GM18909 (cell line): ENCODE results near the gene INO80D.
"Not testable (repeated sequence)": the region's sequence is repeated elsewhere in the genome, so short reads cannot be mapped to it uniquely, and the experiment has no call there.

Source experiments
- ATAC-seq: cut with Tn5 transposase; IDR thresholded peaks from one replicate; pipeline ENCODE4 v1.9.1; 2021; ENCODE audit warnings: mild to moderate bottlenecking; ENCODE audit not compliant: unreplicated experiment, poor library complexity

The INO80D gene

DNA sequence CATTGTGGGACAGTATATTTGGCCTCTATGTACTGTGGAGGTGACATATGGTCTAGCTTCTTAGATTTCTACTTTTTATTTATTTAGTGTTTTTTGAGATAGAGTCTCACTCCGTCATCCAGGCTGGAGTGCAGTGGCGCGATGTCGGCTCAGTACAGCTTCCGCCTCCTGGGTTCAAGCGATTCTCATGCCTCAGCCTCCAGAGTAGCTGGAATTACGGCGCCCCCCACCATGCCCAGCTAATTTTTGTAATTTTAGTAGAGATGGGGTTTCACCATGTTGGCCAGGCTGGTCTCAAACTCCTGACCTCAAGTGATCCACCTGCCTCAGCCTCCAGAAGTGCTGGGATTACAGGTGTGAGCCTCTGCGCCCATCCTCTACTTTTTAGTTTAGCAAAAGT, 99.6 kb downstream of the INO80D start:
- ATAC-seq, result not testable (repeated sequence)

DNA sequence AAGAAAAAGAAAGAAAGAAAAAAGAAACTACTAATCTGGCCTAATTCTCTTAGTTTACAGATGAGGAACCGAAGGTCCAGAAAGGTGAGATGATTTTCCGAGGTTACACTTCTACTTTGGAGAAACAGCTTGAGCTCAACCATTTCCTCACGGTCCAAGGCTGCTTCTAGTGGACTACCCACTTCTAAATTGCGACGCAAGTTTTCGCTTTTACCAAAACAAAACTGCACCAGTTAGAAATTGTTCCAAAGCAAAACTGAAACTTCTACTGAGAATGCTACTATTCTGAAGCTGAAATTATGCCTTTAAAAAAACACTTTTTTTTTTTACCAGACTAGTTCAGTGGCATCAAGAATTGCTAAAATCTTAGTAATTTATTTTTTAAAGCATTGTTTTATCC, 101.6 kb downstream of the INO80D start:
- ATAC-seq, result no peak

DNA sequence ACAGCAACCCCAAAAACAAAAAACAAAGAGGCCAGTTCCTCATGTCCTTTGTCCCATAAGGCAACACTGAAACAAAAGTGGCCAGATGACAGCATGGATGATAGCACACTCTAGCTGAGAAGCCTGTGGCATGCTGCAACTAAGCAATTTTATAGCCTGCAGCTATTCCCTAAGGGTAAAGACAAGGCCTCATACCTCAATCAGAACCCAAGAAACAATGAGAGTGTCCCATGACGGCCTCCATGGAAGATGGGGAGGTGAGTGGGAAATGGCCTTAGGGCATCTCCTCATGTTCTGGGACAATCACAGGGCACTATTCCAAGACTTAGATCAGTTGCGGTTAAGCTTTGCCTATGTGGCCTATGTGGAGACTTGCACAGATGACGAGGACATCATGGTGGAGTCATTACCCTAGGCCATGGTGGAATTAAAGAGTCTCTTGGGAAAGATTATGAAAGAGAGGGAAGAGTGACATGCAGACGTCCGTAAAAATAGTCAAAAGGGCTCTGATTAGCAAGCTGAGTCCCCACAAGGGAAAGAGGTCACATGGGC, 103.1 kb downstream of the INO80D start:
- no peak for ATAC-seq

DNA sequence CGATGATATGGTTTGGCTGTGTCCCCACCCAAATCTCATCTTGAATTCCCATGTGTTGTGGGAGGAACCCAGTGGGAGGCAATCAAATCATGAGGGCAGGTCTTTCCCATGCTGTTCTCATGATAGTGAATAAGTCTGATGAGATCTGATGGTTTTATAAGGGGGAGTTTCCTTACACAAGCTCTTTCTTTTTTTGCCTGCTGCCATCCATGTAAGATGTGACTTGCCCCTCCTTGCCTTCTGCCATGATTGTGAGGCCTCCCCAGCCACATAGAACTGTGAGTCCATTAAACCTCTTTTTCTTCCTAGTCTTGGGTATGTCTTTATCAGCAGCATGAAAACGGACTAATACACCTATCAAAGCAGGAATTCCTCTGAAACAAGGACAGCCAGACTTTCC, 107.2 kb downstream of the INO80D start:
- ATAC-seq, result not testable (repeated sequence)

DNA sequence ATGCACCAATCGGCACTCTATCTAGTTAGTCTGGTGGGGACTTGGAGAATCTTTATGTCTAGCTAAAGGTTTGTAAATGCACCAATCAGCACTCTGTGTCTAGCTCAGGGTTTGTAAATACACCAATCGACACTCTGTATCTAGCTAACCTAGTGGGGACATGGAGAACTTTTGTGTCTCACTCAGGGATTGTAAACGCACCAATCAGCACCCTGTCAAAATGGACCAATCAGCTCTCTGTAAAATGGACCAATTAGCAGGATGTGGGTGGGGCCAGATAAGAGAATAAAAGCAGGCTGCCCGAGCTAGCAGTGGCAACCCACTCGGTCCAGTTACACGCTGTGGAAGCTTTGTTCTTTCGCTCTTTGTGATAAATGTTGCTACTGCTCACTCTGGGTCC, 108.3 kb downstream of the INO80D start:
- not testable (repeated sequence) for ATAC-seq

DNA sequence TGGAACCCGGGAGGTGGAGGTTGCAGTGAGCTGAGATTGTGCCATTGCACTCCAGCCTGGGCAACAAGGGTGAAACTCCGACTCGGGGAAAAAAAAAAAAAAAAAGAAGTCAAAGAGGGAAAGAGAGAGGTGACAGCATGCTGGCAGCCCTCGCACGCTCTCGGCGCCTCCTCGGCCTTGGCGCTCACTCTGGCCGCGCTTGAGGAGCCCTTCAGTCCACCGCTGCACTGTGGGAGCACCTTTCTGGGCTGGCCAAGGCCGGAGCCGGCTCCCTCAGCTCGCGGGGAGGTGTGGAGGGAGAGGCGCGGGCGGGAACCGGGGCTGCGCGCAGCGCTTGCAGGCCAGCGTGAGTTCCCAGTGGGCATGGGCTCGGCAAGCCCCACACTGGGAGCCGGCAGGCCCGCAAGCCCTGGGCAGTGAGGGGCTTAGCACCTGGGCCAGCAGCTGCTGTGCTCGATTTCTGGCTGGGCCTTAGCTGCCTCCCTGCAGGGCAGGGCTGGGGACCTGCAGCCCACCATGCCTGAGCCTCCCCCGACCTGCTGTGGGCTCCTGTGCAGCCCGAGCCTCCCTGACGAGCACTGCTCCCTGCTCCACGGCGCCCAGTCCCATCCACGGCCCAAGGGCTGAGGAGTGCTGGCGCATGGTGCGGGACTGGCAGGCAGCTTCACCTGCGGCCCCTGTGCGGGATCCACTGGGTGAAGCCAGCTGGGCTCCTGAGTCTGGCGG, 108.9 kb downstream of the INO80D start:
- not testable (repeated sequence) for ATAC-seq

DNA sequence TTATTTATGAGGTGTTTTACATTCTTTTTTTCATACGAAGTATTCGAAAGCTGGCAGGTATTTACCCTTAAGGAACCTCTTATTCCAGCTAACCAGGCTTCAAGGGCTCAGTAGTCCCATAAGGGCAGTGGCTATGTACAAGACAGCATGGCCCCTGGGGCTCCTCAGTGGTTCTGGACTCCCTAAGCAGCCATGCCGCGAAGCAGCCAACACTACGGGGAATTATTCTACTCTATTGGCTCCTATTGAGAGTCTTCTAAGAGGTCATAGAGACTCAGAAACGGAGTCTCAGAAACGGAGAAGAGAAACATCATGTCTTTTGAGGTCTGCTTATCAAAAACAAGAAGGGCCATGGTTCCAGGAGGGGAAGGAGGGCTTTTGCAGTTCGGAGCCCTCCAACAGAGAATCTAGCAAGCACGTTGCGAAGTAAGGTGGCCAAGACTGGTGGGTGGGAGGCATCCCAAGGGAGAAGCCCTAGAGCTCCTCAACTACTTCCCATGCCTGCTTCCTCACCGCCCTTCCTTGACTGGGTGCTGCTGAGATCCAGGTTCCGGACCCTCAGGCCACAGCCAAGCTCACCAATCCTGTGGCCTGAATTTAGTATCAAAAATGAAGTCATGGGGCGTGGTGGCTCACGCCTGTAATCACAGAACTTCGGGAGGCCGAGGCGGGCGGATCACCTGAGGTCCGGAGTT, 109.7 kb downstream of the INO80D start:
- ATAC-seq, result no peak

DNA sequence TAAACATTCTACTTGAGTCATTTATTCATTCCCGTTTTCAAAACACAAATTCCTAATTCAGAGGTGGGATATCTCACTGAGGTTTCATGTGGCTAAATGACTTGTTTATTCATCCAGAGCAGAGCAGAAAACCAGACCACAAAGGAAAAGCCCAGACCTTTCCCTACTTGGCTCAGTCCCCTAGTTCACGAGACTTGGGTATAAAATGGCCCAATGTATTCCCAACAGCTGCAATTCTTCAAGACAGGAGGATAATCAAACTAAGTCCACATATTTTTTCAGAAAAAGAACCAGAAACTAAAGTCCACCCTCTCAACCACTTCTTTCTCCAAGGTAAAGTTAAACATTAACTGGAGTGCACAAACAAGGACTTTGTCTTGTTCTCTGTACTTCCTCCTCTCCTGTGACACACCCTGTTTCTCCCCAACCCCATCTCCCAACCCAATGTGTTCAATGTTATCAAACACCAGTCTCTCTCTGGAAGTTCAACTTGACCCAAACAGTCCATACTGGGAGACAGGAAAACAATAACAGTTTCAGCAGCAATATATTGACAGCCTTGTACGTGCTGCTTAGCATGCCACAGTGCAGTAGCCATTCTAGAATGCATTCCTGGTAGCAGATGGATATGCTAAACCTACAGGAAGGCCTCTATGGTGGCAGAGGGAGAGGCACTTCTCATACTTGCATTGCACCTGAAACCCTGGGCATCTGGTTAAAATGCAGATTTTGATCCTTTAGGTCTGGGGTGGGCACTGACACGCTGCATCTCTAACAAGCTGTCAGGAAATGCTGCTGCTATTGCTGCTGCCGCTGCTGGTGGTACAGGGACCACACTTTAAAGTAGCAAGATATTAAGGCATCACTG, 110.7 kb downstream of the INO80D start:
- peak; percentile 90 for ATAC-seq

DNA sequence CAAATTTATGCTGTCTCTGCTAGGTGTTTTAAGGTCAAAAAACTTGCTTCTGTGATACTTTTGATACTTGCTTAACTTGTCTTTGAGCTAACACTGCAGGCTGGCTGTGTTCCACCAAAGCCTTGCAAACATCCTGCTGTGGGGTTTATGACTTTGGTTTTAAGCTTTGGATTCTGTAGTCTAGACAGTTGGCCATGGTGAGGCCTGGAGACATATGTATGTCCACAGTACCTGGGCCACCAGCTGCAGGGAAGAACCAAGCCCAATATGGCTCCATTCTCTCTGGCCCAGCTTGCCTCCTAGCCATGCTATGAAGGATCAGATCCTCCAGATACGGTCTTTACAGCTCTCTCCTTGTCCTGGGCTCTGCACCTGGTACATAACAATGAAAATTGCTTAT, 113.9 kb downstream of the INO80D start:
- ATAC-seq, result no peak

DNA sequence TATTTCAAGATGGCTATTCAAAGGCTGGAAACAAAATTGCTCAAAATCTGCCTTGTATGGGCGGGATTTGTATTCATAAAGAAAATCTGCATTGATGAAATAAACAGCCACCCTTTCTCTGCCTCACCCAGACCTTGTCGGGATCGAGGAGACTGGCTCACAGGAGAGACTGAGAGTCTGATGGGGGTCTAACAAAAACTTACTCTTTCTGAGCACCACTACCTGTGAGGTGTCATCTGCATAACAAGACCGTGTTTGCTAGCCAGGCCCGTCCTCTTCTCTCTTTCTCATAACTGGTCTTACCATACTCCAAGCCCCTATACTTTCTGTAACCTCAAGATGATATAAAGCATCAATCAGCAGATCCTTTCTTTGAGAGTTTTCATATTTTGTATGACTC, 115.6 kb downstream of the INO80D start:
- ATAC-seq, result no peak

DNA sequence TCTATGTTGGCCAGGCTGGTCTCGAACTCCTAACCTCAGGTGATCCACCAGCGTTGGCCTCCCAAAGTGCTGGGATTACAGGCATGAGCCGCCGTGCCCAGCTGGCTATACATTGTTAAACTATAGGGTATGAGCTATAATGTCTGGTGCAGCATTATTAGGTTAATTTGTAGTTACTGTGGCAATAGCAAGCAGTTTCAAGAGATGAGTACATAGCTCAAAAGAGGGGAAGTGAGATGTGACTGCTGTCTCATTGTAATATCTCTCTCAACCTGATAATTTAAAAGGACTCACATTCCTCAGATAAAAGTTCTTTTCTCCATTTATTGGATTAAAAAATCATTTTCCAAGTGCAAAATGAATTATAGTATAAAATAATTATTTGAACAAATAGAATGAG, 116.4 kb downstream of the INO80D start:
- no peak for ATAC-seq

DNA sequence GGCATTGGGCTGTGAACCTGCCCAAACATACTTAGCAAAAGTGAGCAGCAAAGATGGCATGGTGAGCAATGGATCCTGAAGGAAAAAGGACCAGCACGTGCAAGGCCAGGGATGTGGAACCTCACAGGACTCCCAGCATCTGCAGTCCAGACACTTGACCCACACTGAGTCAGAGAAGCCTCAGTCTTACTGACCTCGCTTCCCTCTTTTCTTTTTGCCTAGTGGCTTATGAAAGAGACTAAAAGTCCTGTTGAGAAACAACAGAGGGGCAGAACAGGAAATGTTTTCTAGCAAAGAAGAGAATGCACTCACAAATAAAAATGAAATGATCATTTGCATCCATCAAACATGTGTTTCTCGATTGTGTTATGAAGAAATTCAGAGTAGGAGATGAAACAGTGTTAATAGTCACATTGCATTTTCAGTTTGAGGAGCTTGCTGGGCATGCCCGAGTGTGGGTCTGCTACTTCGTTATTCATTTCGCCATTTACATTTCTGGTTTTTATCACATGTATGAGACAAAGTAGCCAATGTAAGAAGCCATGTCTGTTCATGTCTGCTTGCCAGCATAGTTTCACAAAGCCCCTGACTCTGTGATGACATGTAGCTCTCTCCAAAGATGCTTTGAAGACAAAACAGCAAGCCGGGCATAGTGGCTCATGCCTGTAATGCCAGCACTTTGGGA, 118.4 kb downstream of the INO80D start:
- no peak for ATAC-seq

DNA sequence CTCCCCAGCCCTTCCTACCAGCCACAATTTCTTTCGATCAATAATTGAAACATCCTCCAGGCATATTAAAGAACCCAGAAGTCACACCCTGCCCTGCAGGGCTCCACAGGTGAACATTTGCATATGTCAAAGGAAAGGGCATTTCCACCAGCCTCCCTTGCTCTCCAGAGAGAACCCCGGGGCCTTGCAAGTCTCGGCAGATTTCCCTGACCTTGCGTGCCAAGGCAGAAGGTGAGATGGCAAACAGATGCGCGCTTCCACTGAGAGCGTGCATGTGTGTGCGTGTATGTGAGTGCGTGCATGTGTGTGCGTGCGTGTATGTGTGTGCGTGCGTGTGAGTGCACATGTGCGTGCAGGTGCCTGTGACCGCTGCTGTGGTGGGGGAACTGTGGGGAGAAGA, 120.3 kb downstream of the INO80D start:
- ATAC-seq, result no peak

DNA sequence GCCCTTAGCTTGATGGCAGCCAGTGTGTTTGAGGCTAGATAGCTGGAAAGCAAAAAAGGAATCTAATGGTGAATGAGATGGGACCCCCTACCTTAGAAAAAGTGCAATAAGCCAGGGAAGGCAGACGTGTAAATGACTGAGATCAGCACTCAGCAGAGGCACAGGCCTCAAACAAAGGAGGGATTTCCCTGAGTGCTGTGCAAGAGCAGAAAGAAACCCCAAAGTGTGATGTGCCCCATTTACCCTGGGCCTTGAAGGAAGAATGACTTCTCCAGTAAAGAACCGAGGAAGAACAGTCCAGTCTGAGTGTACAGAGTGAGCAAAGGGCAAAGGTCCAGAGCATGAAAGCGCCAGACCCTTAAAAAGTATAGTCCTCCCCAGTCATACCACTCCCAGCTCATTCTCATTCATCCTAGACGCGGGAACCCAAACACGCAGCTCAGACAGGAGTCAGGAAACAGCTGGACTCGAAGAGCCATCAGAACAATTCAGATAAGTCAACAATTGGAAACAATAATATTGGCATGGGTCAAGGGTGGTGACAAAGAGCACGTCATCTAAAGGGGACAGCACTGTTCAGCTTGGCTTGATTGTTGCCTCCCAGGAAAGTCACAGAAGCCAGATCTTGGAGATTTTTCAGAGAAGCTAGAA, 121.7 kb downstream of the INO80D start:
- ATAC-seq, result no peak

DNA sequence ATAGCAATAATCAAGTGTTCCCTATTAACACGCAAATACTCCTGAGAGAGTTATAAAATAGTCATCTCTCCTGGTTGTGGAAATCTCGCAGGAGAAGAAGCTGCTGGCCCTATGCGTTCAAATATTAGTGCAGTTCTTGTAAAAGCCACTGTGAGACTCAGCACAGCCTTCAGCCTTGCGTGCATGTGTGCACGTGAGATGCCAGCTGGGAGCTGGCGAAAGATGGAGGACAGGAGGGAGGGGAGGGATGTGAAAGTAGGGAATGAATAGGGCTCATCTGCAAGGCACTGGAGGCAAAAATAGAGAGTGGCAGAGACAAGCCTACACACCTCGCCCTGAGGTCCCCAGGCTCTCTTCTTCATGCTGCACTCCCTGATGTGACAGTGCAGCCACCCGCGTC, 126.5 kb downstream of the INO80D start:
- no peak for ATAC-seq

DNA sequence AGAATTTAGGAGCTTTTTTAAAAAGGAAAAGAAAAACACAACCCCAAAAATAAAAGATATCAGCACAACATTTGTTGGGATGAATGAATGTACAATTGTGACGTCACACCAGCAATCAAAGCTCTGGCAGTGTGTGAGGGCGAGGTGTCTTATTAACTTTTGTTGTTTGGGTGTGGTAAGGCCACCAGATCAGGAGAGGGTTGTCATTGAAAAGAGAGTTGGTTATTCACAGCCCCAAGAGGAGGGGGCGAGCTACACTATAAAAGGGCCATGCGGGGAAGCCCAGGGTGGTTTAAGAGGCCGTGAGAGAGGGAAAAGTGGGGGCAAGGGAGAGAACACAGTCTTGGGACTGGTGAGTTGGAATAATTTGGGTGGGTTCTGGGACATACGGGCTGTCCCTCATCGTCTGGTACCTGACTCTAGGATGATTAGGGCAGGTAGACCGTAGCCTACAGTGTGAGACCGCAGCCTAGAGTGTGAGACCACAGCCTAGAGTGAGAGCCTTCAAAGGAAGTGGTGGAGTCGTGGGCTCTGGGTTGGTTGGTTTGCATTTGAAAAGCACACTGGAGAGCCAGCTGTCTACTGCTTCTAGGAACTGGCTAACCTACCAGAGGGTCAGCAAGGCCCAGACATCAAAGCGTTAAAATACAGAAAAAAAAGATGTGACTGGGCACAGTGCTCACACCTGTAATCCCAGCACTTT, 128.4 kb downstream of the INO80D start:
- no peak for ATAC-seq

DNA sequence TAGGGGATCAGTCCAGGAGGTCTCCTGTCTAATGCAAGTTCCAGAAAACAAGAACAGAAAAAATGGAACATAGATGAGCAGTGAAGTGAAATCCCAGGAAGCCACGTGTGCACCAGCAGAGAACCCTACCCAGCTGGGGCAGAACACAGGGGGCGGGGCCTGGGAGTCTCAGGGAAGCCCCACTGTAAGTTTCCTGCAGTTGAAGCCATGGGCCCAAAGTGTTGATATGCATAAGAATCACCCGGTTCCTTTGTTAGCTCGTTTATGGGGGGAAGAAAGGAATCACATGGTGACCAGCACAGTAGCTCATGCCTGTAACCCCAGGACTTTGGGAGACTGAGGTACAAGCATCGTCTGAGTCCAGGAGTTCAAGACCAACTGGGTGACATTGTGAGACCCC, 131.3 kb downstream of the INO80D start:
- ATAC-seq, result no peak

DNA sequence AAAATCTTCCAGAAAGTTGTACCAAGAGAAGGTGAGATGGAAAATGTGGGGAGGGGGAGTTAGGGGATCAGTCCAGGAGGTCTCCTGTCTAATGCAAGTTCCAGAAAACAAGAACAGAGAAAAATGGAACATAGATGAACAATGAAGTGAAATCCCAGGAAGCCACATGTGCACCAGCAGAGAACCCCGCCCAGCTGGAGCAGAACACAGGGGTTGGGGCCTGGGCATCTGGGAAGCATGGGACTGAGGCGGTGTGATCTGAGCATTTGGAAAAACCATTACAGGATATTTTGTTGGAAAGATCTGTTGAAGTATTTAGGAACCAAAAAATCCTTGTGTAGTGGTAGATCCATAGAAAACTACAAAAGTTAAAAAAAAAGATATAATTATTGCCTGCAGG, 133.7 kb downstream of the INO80D start:
- no peak for ATAC-seq

DNA sequence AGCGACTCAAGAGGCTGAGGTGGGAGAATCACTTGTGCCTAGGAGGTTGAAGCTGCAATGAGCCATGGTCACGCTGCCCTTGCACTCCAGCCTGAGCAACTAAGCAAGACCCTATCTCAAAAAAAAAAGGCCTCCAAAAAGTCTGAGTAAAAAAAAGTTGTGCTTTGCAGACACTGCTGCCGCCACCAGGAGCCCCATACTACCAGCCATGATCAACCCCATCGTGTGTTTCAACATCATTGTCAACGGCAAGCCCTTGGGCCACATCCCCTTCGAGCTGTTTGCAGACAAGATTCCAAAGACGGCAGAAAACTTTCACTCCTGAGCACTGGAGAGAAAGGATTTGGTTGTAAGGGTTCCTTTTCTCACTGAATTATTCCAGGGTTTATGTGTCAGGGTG, 137.1 kb downstream of the INO80D start:
- ATAC-seq, result no peak
